Measurements from ENCODE around the gene ZC3H7B.

ZC3H7B gene

DNA sequence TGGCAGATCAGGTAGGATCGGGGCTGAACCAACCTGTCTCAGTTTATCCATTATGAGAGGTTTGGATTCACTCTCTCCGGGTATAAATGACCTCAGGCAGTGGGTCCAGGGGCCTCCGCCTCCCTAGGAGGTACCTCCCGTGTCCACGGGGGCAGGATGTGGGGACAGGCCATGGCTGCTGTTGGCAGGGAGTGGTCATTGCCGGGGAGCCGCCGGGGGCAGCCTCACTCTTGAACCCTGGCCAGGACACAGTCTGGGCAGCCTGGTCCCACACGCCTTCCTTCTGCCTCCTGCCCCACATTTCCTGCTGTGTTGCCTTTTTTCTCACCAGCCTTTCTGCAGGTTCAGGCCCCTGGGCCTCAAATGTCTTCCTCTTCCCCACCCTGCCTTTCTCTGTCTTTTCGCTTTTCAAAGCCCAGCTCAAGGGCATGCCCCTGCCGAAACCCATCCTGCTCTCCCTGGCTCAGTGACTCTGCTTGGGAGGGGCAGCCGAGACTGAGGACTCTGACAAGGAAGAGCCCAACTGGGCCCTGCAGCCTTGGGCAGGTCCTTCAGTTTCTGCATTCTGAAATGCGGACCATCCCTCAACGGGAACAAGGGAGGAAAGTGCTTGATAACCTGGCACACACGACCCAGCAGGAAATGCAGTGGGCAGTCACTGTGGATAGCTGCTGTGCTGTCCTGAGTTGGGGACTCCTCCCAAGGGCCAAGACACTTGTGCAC lies 31.1 kb downstream of the ZC3H7B start:
- DNase-seq (ENCODE audit: low spot score) = no peak

DNA sequence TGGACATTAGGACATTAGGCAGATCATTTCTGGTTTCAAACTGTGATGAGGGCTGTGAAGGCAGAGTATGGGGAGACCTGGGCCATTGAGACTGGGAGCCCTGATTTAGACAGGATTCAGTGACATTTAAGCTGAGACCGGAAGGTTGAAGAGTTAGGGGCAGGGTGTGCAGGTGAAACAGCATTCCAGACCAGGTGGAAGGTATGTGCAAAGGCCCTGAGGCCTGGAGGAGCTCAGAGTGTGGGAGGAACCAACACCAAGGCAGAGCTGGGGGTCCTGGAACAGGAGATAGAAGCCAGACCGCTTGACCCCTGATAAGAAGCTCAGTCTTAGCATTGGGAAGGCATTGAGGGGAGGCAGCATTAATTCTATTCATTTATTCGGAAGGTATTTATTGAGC lies 32.5 kb downstream of the ZC3H7B start:
- no peak for DNase-seq (ENCODE audit: low spot score)

- no peak for DNase-seq (ENCODE audit: low spot score)
These were observed 32.9 kb downstream of the ZC3H7B start for GRCh38 chr22:41334215-41334614.

GRCh38 chr22:41334951-41335635 lies 33.8 kb downstream of the ZC3H7B start:
- no peak for DNase-seq (ENCODE audit: low spot score)

- no peak for DNase-seq (ENCODE audit: low spot score)
These were observed 37.4 kb downstream of the ZC3H7B start for GRCh38 chr22:41338614-41339212.

DNA sequence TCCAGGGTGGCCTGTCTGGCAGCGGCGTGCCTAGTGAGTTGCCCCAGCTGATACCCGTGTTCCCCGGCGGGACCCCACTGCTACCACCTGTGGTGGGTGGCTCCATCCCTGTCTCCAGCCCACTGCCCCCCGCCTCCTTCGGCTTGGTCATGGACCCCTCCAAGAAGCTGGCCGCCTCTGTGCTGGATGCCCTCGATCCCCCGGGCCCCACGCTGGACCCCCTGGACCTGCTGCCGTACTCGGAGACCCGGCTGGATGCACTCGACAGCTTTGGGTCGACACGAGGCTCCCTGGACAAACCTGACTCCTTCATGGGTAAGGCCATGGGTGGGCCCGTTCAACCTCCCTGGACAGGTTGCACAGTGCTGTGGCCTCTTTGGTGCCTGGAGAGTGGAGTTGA lies 38.5 kb downstream of the ZC3H7B start:
- DNase-seq (ENCODE audit: low spot score) = no peak

GRCh38 chr22:41340357-41340756 lies 39.0 kb downstream of the ZC3H7B start:
- DNase-seq (ENCODE audit: low spot score) = no peak

- no peak for DNase-seq (ENCODE audit: low spot score)
These were observed 39.7 kb downstream of the ZC3H7B start for GRCh38 chr22:41341012-41341411.

DNA sequence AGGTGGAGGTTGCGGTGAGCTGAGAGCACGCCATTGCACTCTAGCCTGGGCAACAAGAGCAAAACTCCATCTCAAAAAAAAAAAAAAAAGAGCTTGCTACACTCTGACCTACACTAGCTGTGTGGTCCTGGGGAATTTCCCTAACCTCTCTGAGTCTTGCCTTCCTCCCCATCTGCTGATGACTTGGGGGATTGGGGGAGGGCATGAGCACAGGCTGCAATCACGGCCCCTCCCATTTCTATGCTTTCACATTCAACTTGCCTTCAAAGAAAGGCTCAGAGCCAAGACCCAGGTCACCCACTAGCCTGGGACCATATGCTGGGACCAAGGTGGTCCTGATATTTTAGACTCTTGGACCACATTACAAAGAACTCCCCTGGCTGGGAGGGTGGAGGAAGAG lies 40.7 kb downstream of the ZC3H7B start:
- DNase-seq (ENCODE audit: low spot score) = no peak

GRCh38 chr22:41343300-41343699 lies 42.0 kb downstream of the ZC3H7B start:
- no peak for DNase-seq (ENCODE audit: low spot score)

GRCh38 chr22:41343717-41344116 lies 42.4 kb downstream of the ZC3H7B start:
- no peak for DNase-seq (ENCODE audit: low spot score)

- no peak for DNase-seq (ENCODE audit: low spot score)
These were observed 43.0 kb downstream of the ZC3H7B start for GRCh38 chr22:41344189-41344788.

DNA sequence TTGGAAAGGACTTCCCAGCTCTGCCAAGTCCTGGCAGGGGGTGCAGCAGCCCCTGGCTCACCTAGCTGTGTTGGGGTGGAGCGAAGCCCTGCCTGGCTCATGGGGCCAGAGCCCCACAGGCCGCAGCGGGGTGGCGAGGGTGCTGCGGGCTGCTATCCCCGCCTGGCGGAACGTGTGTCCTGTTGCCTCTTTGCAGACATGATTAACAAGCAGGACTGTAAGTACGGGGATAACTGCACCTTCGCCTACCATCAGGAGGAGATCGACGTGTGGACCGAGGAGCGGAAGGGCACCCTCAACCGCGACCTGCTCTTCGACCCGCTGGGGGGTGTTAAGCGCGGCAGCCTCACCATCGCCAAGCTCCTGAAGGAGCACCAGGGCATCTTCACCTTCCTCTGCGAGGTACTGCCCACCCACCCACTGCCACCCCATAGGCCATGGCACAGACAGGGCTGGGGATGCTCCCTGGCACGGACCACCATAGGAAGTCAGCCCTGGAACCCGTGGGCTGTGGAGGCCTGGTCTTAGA lies 44.5 kb downstream of the ZC3H7B start:
- DNase-seq (ENCODE audit: low spot score) = no peak

GRCh38 chr22:41347066-41347859 lies 45.9 kb downstream of the ZC3H7B start:
- DNase-seq (ENCODE audit: low spot score) = no peak

- no peak for DNase-seq (ENCODE audit: low spot score)
These were observed 47.7 kb downstream of the ZC3H7B start for GRCh38 chr22:41348964-41349484.

DNA sequence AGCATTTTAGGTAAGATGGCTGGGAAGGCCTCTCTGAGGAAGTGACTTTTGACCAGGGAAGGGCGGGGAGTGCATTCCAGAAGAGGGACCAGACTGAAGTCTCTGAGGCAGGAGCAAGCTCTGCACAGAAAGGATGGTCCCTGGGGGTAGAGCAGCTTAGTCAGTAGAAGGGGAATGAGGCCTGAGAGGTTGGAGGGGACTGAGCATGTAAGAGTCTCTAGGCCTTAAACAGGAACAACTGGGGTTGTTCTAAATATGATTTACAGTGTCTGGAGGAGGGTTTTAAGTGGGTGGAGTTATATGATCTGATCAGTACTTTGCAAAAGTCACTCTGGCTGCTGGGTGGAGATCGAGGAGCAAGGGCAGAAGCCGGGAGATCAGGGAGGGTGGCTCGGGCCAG lies 48.8 kb downstream of the ZC3H7B start:
- DNase-seq (ENCODE audit: low spot score) = no peak

GRCh38 chr22:41351011-41351410 lies 49.7 kb downstream of the ZC3H7B start:
- no peak for DNase-seq (ENCODE audit: low spot score)

DNA sequence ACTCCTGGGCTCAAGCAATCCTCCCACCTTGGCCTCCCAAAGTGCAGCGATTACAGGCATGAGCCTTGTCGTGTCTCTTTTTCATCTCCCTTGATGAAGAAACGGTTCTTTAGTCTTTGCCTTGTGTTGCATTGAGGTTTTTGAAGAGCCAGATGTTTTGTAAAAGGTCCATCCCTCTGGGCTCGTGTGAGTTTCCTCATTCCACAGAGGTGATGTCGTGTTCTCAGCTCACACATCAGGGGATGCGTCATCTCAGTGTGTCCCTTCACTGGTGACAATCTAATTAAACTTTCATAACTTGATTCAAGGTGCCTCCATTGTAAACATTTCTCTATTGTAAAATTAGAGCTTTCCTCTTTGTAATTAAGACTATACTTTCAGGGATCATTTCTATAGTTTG lies 50.7 kb downstream of the ZC3H7B start:
- DNase-seq (ENCODE audit: low spot score) = peak; percentile 84

- DNase-seq (ENCODE audit: low spot score) = no peak
These were observed 52.7 kb downstream of the ZC3H7B start for GRCh38 chr22:41353862-41354575.

GRCh38 chr22:41354979-41355378 lies 53.7 kb downstream of the ZC3H7B start:
- no peak for DNase-seq (ENCODE audit: low spot score)

- DNase-seq (ENCODE audit: low spot score) = no peak
These were observed 54.6 kb downstream of the ZC3H7B start for GRCh38 chr22:41355895-41356294.
